IMR-90 (cell line): ENCODE measurements around the gene HAS3. TPM values are rescaled to one million over a fixed set of nuclear protein-coding genes. Genes with fewer than 3 reads are reported as not detected.

ENCODE experiments used
- ATAC-seq: fragments of 200-7000 bp; cut with Tn5 transposase; 2 replicates; pipeline ENCODE4 v1.9.1; 2020; ENCODE audit warnings: low read depth, mild to moderate bottlenecking, moderate library complexity
- BruUV-seq: library from RNA; stranded (reverse); fragments of 400-500 nt; replicated peaks from 2 replicates; lab custom pipeline; 2021; lab: Mats Ljungman, UMichigan
- CTCF ChIA-PET: fragments of 300-600 bp; formaldehyde crosslinking; extraction: SDS; loops from one replicate; lab custom pipeline; 2021; ENCODE audit warnings: antibody characterized with exemption; lab: Yijun Ruan, JAX
- POLR2A ChIA-PET: fragments of 300-600 bp; sonication (Branson Sonifier 250); formaldehyde crosslinking; loops from one replicate; lab custom pipeline; 2022; ENCODE audit warnings: antibody characterized with exemption; ENCODE audit not compliant: unreplicated experiment; lab: Charles Lee
- DNase-seq: peaks from one replicate; pipeline ENCODE4 v3.0.0; 2013
- H2AFZ ChIP-seq: replicated peaks from 2 replicates; pipeline ENCODE3; 2013; ENCODE audit warnings: low read length, mild to moderate bottlenecking; ENCODE audit not compliant: poor library complexity
- H2AK5ac ChIP-seq: 2 replicates; pipeline ENCODE4 v1.6.1; 2013; ENCODE audit warnings: low read depth, low read length, inconsistent platforms
- H2AK9ac ChIP-seq: replicated peaks from 2 replicates; pipeline ENCODE3; 2013; ENCODE audit warnings: mild to moderate bottlenecking, low read depth, low read length, moderate library complexity; ENCODE audit not compliant: poor library complexity
- H2BK120ac ChIP-seq: 2 replicates; pipeline ENCODE4 v1.6.1; 2013; ENCODE audit warnings: low read depth, low read length, inconsistent platforms
- H2BK15ac ChIP-seq: 3 replicates; pipeline ENCODE4 v1.6.1; 2013; ENCODE audit warnings: low read depth, low read length, inconsistent platforms
- H2BK20ac ChIP-seq: 2 replicates; pipeline ENCODE4 v1.6.1; 2013; ENCODE audit warnings: low read depth, mild to moderate bottlenecking, inconsistent platforms, low read length, moderate library complexity
- H2BK5ac ChIP-seq: 2 replicates; pipeline ENCODE4 v1.6.1; 2013; ENCODE audit warnings: mild to moderate bottlenecking, low read depth, low read length, inconsistent platforms; ENCODE audit not compliant: poor library complexity, severe bottlenecking
- H3K14ac ChIP-seq: replicated peaks from 2 replicates; pipeline ENCODE4 v1.6.1; 2013; ENCODE audit warnings: low read depth, low read length, inconsistent platforms
- H3K18ac ChIP-seq: 2 replicates; pipeline ENCODE4 v1.6.1; 2013; ENCODE audit warnings: low read depth, low read length, control low read depth
- H3K23ac ChIP-seq: 2 replicates; pipeline ENCODE4 v1.6.1; 2013; ENCODE audit warnings: low read depth, low read length, inconsistent platforms
- H3K27ac ChIP-seq: 2 replicates; pipeline ENCODE4 v1.5.1; 2013; ENCODE audit warnings: mild to moderate bottlenecking, control low read depth, low read length; ENCODE audit not compliant: insufficient read depth
- H3K27me3 ChIP-seq: 2 replicates; pipeline ENCODE4 v1.6.1; 2013; ENCODE audit warnings: low read length; ENCODE audit not compliant: control insufficient read depth, insufficient read depth
- H3K36me3 ChIP-seq: 2 replicates; pipeline ENCODE4 v1.6.1; 2013; ENCODE audit warnings: low read length, mixed read lengths; ENCODE audit not compliant: control insufficient read depth, insufficient read depth
- H3K4ac ChIP-seq: 2 replicates; pipeline ENCODE4 v1.6.1; 2013; ENCODE audit warnings: low read depth, low read length, inconsistent platforms
- H3K4me1 ChIP-seq: 2 replicates; pipeline ENCODE4 v1.6.1; 2013; ENCODE audit warnings: low read length, mixed read lengths; ENCODE audit not compliant: control insufficient read depth, insufficient read depth
- H3K4me2 ChIP-seq: 2 replicates; pipeline ENCODE4 v1.6.1; 2013; ENCODE audit warnings: low read depth, mild to moderate bottlenecking, control low read depth, low read length, moderate library complexity
- H3K4me3 ChIP-seq: 2 replicates; pipeline ENCODE4 v1.5.1; 2013; ENCODE audit warnings: low read depth, mild to moderate bottlenecking, control low read depth, low read length, moderate library complexity; ENCODE audit not compliant: insufficient read depth
- H3K56ac ChIP-seq: 2 replicates; pipeline ENCODE4 v1.6.1; 2013; ENCODE audit warnings: low read length, inconsistent platforms; ENCODE audit not compliant: insufficient read depth; ENCODE audit errors: extremely low read depth
- H3K79me1 ChIP-seq, 2 experiments: 2 replicates each; pipeline ENCODE4 v1.6.1; 2013; ENCODE audit warnings: low read length in 2 of 2, inconsistent platforms in 1 of 2, low read depth in 1 of 2
- H3K9ac ChIP-seq: 2 replicates; pipeline ENCODE4 v1.6.1; 2013; ENCODE audit warnings: low read depth, low read length, control low read depth
- H3K9me1 ChIP-seq: 2 replicates; pipeline ENCODE4 v1.6.1; 2013; ENCODE audit warnings: low read length, inconsistent platforms; ENCODE audit not compliant: insufficient read depth
- H3K9me3 ChIP-seq: 2 replicates; pipeline ENCODE4 v1.6.1; 2013; ENCODE audit warnings: low read length; ENCODE audit not compliant: control insufficient read depth, insufficient read depth
- H4K20me1 ChIP-seq: 2 replicates; pipeline ENCODE4 v1.6.1; 2013; ENCODE audit warnings: low read length, inconsistent platforms; ENCODE audit not compliant: insufficient read depth
- H4K5ac ChIP-seq: 2 replicates; pipeline ENCODE4 v1.6.1; 2013; ENCODE audit warnings: mild to moderate bottlenecking, low read depth, low read length, control low read depth
- H4K8ac ChIP-seq, 2 experiments: 2 replicates each; pipeline ENCODE4 v1.6.1; 2013; ENCODE audit warnings: low read depth in 2 of 2, low read length in 2 of 2, control low read depth in 1 of 2, inconsistent platforms in 1 of 2
- H4K91ac ChIP-seq: 2 replicates; pipeline ENCODE4 v1.6.1; 2013; ENCODE audit warnings: low read depth, low read length, inconsistent platforms; ENCODE audit not compliant: insufficient read depth
- BHLHE40 ChIP-seq: fragments of 150-350 bp; IDR thresholded peaks from 2 replicates; pipeline ENCODE4 v1.6.1; 2016; ENCODE audit warnings: mild to moderate bottlenecking, low read depth, low read length
- CEBPB ChIP-seq: IDR thresholded peaks from 2 replicates; pipeline ENCODE4 v1.6.1; 2012; ENCODE audit warnings: low read depth, low read length, improper control_type of control experiment
- CHD1 ChIP-seq: IDR thresholded peaks from 2 replicates; pipeline ENCODE4 v1.6.1; 2012; ENCODE audit warnings: low read depth, low read length, improper control_type of control experiment
- FOS ChIP-seq: fragments of 150-350 bp; IDR thresholded peaks from 2 replicates; pipeline ENCODE4 v1.6.1; 2016; ENCODE audit warnings: low read depth, low read length
- MAFK ChIP-seq: IDR thresholded peaks from 2 replicates; pipeline ENCODE4 v1.6.1; 2012; ENCODE audit warnings: low read depth, low read length, improper control_type of control experiment
- MAZ ChIP-seq: IDR thresholded peaks from 2 replicates; pipeline ENCODE4 v1.6.1; 2012; ENCODE audit warnings: low read depth, mild to moderate bottlenecking, low read length, improper control_type of control experiment, moderate library complexity, borderline replicate concordance
- MXI1 ChIP-seq: IDR thresholded peaks from 2 replicates; pipeline ENCODE4 v1.6.1; 2012; ENCODE audit warnings: low read depth, mild to moderate bottlenecking, low read length, moderate library complexity, borderline replicate concordance
- NFE2L2 ChIP-seq: fragments of 150-350 bp; IDR thresholded peaks from 2 replicates; pipeline ENCODE4 v1.6.1; 2016; ENCODE audit warnings: low read depth, mild to moderate bottlenecking, low read length
- POLR2A ChIP-seq: IDR thresholded peaks from 2 replicates; pipeline ENCODE4 v1.6.1; 2012; ENCODE audit warnings: mild to moderate bottlenecking, low read depth, low read length
- RAD21 ChIP-seq: IDR thresholded peaks from 2 replicates; pipeline ENCODE4 v1.6.1; 2012; ENCODE audit warnings: low read length, improper control_type of control experiment
- RCOR1 ChIP-seq: IDR thresholded peaks from 2 replicates; pipeline ENCODE4 v1.6.1; 2012; ENCODE audit warnings: mild to moderate bottlenecking, low read length, improper control_type of control experiment; ENCODE audit not compliant: insufficient replicate concordance
- RFX5 ChIP-seq: IDR thresholded peaks from 2 replicates; pipeline ENCODE4 v1.8.0; 2012; ENCODE audit warnings: low read depth, mild to moderate bottlenecking, low read length, moderate library complexity
- SMC3 ChIP-seq: fragments of 150-350 bp; IDR thresholded peaks from 2 replicates; pipeline ENCODE4 v1.6.1; 2016; ENCODE audit warnings: low read depth, mild to moderate bottlenecking, antibody characterized with exemption, low read length, moderate library complexity
- WGBS, 2 experiments: methylation state at CpG; one replicate each; pipeline versions ENCODE4 v1.1.5 to v1.1.7; 2013; ENCODE audit warnings: missing lambda C conversion rate in 2 of 2; ENCODE audit not compliant: insufficient read length in 1 of 2; ENCODE audit errors: extremely low coverage in 2 of 2; 5-methylcytosine and 5-hydroxymethylcytosine counted together
- dilution Hi-C: fragments of 300-500 bp; cut with HindIII; formaldehyde crosslinking; loops from one replicate; pipeline ENCODE4 v1.14.3; 2018; ENCODE audit warnings: low sequenced_read_pairs; ENCODE audit not compliant: unreplicated experiment
- in situ Hi-C: fragments of 300-500 bp; cut with MboI; formaldehyde crosslinking; loops from 3 replicates; pipeline ENCODE4 v1.14.3; 2019; ENCODE audit warnings: low sequenced_read_pairs, inconsistent platforms, mixed read lengths
- intact Hi-C: fragments of 100-400 bp; cut with micrococcal nuclease; formaldehyde crosslinking; loops from 2 replicates; pipeline ENCODE4 v1.10.0; 2022
- polyA plus RNA-seq, 3 experiments: library from polyadenylated mRNA; depleted of rRNA; stranded (reverse); fragments of >200 nt; gene quantifications; 2 replicates each; pipeline ENCODE4 v1.2.3, GENCODE V29; 2012; ENCODE audit warnings: low replicate concordance in 1 of 3
- total RNA-seq: library from RNA; depleted of rRNA; stranded (reverse); fragments of >200 nt; gene quantifications from 2 replicates; pipeline ENCODE4 v1.2.3, GENCODE V29; 2012
- TF ChIP-seq, protein P1 (sequence below): fragments of 150-350 bp; IDR thresholded peaks from 2 replicates; pipeline ENCODE4 v1.6.1; 2016; ENCODE audit warnings: low read depth, mild to moderate bottlenecking, low read length, moderate library complexity, borderline replicate concordance
- TF ChIP-seq, protein P2 (sequence below): conservative IDR thresholded peaks from 2 replicates; pipeline ENCODE4 v1.5.1; 2012; ENCODE audit warnings: mild to moderate bottlenecking, low read depth, low read length, improper control_type of control experiment
- TF ChIP-seq, protein P3 (sequence below): fragments of 150-350 bp; IDR thresholded peaks from 2 replicates; pipeline ENCODE4 v1.6.1; 2017; ENCODE audit warnings: mild to moderate bottlenecking, antibody characterized with exemption, low read length, low read depth

The HAS3 gene
- total and polyA plus RNA-seq, 2 of the 4 experiments (the other 2 are of a cell fraction) = 0.36 to 0.97 TPM

DNA sequence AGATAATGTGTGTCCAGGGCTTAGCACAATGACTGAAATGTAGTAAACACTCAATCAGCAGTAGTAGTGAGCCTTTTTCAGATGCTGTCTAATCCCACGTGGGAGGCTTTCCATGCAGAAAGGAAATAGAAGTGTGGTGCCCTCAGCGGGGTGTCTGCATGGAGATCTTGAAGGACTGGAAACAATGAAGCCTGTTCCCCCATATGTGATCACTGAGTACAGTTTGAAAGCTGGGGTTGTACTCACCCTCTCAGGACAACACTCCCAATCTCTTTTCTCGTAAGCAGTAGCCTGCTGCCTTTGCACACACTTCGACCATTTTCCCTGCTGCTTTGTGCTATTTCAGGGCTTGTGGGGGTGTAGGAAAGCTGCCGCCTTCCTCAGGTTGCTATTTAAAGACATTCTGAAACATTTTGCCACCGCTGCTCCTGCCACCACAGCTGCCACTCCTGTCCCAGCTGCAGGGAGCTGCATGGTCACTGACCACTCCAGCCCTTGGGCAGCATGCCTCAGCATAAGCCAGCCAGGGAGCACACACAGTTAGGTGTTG is 40.6 kb upstream of the HAS3 start:
- Histone ChIP-seq H4K8ac (no peak overlapping the region), H4K5ac (no peak overlapping the region), H3K9ac (no peak overlapping the region), H3K23ac (no peak overlapping the region), H4K20me1 (no peaks in the 10 kb centered on the region), H3K4me1 (peaks cover 8% of the 10 kb centered on the region), H2AK5ac (peak overlapping the region; percentile 37; the same call in 1 of the 2 replicates), H3K27me3 (no peaks in the 10 kb centered on the region), H2BK5ac (no peak overlapping the region), H2AFZ (no peak overlapping the region), H2BK20ac (no peak overlapping the region; the same call in 1 of the 2 replicates), H3K56ac (no peak overlapping the region), H3K9me3 (no peaks in the 10 kb centered on the region), H4K91ac (no peak overlapping the region), H2AK9ac (peak overlapping the region; percentile 46), H3K14ac (no peak overlapping the region; the same call in 1 of the 2 replicates), H2BK15ac (no peak overlapping the region), H3K9me1 (peaks cover 7% of the 10 kb centered on the region; the same call in 1 of the 2 replicates), H3K36me3 (no peaks in the 10 kb centered on the region), H3K4me2 (no peak overlapping the region), H3K4me3 (no peak overlapping the region), H3K79me1 (no peaks in the 10 kb centered on the region), H3K18ac (no peak overlapping the region), H2BK120ac (no peak overlapping the region), H3K4ac (no peak overlapping the region), H3K27ac (no peak overlapping the region)
- dilution Hi-C loops (no loop called here), intact Hi-C loops (no loop called here), in situ Hi-C loops (no loop called here)
- WGBS, 2 experiments = no CpG with 5 or more reads among the region's 6 CpGs
- TF ChIP-seq SMC3 = no peak
- no peak for TF ChIP-seq RAD21
- no peak for TF ChIP-seq RCOR1
- TF ChIP-seq, protein P1, sequence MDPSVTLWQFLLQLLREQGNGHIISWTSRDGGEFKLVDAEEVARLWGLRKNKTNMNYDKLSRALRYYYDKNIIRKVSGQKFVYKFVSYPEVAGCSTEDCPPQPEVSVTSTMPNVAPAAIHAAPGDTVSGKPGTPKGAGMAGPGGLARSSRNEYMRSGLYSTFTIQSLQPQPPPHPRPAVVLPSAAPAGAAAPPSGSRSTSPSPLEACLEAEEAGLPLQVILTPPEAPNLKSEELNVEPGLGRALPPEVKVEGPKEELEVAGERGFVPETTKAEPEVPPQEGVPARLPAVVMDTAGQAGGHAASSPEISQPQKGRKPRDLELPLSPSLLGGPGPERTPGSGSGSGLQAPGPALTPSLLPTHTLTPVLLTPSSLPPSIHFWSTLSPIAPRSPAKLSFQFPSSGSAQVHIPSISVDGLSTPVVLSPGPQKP = no peak
- no peak for TF ChIP-seq CHD1
- TF ChIP-seq CEBPB = no peak
- TF ChIP-seq POLR2A = no peak
- TF ChIP-seq MAZ = no peak
- TF ChIP-seq MXI1 = no peak
- TF ChIP-seq MAFK = no peak
- TF ChIP-seq NFE2L2 = no peak
- TF ChIP-seq FOS = no peak
- TF ChIP-seq, protein P2, sequence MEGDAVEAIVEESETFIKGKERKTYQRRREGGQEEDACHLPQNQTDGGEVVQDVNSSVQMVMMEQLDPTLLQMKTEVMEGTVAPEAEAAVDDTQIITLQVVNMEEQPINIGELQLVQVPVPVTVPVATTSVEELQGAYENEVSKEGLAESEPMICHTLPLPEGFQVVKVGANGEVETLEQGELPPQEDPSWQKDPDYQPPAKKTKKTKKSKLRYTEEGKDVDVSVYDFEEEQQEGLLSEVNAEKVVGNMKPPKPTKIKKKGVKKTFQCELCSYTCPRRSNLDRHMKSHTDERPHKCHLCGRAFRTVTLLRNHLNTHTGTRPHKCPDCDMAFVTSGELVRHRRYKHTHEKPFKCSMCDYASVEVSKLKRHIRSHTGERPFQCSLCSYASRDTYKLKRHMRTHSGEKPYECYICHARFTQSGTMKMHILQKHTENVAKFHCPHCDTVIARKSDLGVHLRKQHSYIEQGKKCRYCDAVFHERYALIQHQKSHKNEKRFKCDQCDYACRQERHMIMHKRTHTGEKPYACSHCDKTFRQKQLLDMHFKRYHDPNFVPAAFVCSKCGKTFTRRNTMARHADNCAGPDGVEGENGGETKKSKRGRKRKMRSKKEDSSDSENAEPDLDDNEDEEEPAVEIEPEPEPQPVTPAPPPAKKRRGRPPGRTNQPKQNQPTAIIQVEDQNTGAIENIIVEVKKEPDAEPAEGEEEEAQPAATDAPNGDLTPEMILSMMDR = no peak
- TF ChIP-seq, protein P3, sequence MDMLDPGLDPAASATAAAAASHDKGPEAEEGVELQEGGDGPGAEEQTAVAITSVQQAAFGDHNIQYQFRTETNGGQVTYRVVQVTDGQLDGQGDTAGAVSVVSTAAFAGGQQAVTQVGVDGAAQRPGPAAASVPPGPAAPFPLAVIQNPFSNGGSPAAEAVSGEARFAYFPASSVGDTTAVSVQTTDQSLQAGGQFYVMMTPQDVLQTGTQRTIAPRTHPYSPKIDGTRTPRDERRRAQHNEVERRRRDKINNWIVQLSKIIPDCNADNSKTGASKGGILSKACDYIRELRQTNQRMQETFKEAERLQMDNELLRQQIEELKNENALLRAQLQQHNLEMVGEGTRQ = no peak
- TF ChIP-seq BHLHE40 = no peak
- TF ChIP-seq RFX5 = no peak
- peak; percentile 19; the same call in 1 of the 2 replicates for ATAC-seq
- BruUV-seq = no TSS peak
- POLR2A ChIA-PET = no interaction called here
- DNase-seq = no peak
- CTCF ChIA-PET = interaction anchor here (0.6 to 1.3 kb wide), 2 partner anchors 9 to 15 kb away, joined by 3 to 6 read pairs; no protein-coding TSS in a partner anchor
